Activated B cell treated with CpG ODN at 0.5 μM for 24 hours (primary cell): ENCODE measurements around the gene ZGPAT. TPM values are rescaled to one million over a fixed set of nuclear protein-coding genes. Genes with fewer than 3 reads are reported as not detected.

Source experiments
- ATAC-seq: fragments of 200-7000 bp; cut with Tn5 transposase; one replicate; pipeline ENCODE4 v1.10.0; 2021; ENCODE audit warnings: low read depth, mild to moderate bottlenecking, moderate library complexity
- CTCF ChIA-PET: fragments of 350-600 bp; sonication (Branson Sonifier 250); formaldehyde crosslinking; loops from one replicate; lab custom pipeline; 2021; ENCODE audit warnings: antibody characterized with exemption; lab: Charles Lee
- POLR2A ChIA-PET: fragments of 350-600 bp; sonication (Branson Sonifier 250); formaldehyde crosslinking; loops from one replicate; lab custom pipeline; 2021; ENCODE audit warnings: antibody characterized with exemption; lab: Charles Lee
- DNase-seq: peaks from one replicate; pipeline ENCODE4 v3.0.0; 2022
- H3K27ac Mint-ChIP-seq: one replicate; pipeline ENCODE4 v1.8.0; 2020; ENCODE audit warnings: mixed read lengths
- H3K27me3 Mint-ChIP-seq: one replicate; pipeline ENCODE4 v1.8.0; 2021; ENCODE audit warnings: mixed read lengths
- H3K36me3 Mint-ChIP-seq: one replicate; pipeline ENCODE4 v1.8.0; 2021; ENCODE audit warnings: low read depth, mixed read lengths
- H3K4me1 Mint-ChIP-seq: one replicate; pipeline ENCODE4 v1.8.0; 2021; ENCODE audit warnings: mixed read lengths
- H3K4me3 Mint-ChIP-seq: one replicate; pipeline ENCODE4 v1.8.0; 2020; ENCODE audit warnings: mild to moderate bottlenecking, mixed read lengths
- H3K9me3 Mint-ChIP-seq: one replicate; pipeline ENCODE4 v1.8.0; 2020; ENCODE audit warnings: mixed read lengths
- CTCF ChIP-seq: fragments of 200-600 bp; IDR thresholded peaks from one replicate; pipeline ENCODE4 v1.8.0; 2022; ENCODE audit warnings: antibody characterized with exemption, mild to moderate bottlenecking
- intact Hi-C: fragments of 100-400 bp; cut with micrococcal nuclease; formaldehyde crosslinking; loops from one replicate; pipeline ENCODE4 v1.15.1; 2024
- total RNA-seq: library from RNA; stranded (reverse); gene quantifications from 2 replicates; pipeline ENCODE4 v1.2.3, GENCODE V29; 2022

Gene ZGPAT
- total RNA-seq, 1 donor from 2014 or later = 44.0 TPM

GRCh38 chr20:63745961-63746731, 38.3 kb downstream of the ZGPAT start:
- no peak for TF ChIP-seq CTCF
- intact Hi-C loops = no loop called here
- H3K36me3 Mint-ChIP-seq = peaks cover 1% of the 10 kb centered on the region
- ATAC-seq (no peak), DNase-seq (no peak)
- CTCF ChIA-PET = no interaction called here
- POLR2A ChIA-PET = no interaction called here
- H3K9me3 Mint-ChIP-seq = no peaks in the 10 kb centered on the region
- no peaks in the 10 kb centered on the region for H3K27me3 Mint-ChIP-seq
- no peak overlapping the region for H3K4me3 Mint-ChIP-seq
- peaks cover 1% of the 10 kb centered on the region for H3K4me1 Mint-ChIP-seq
- no peak overlapping the region for H3K27ac Mint-ChIP-seq

GRCh38 chr20:63746751-63747315, 39.0 kb downstream of the ZGPAT start:
- no peaks in the 10 kb centered on the region for H3K9me3 Mint-ChIP-seq
- CTCF ChIA-PET = no interaction called here
- H3K27ac Mint-ChIP-seq = no peak overlapping the region
- no peaks in the 10 kb centered on the region for H3K27me3 Mint-ChIP-seq
- no peak for TF ChIP-seq CTCF
- H3K4me1 Mint-ChIP-seq = no peaks in the 10 kb centered on the region
- H3K4me3 Mint-ChIP-seq = no peak overlapping the region
- ATAC-seq (no peak), DNase-seq (no peak)
- intact Hi-C loops = no loop called here
- POLR2A ChIA-PET = no interaction called here
- H3K36me3 Mint-ChIP-seq = peaks cover 1% of the 10 kb centered on the region

- no peaks in the 10 kb centered on the region for H3K27me3 Mint-ChIP-seq
- H3K27ac Mint-ChIP-seq = no peak overlapping the region
- CTCF ChIA-PET = no interaction called here
- intact Hi-C loops = no loop called here
- H3K4me3 Mint-ChIP-seq = no peak overlapping the region
- H3K4me1 Mint-ChIP-seq = no peaks in the 10 kb centered on the region
- ATAC-seq (no peak), DNase-seq (no peak)
- H3K36me3 Mint-ChIP-seq = peaks cover 1% of the 10 kb centered on the region
- no peak for TF ChIP-seq CTCF
- no peaks in the 10 kb centered on the region for H3K9me3 Mint-ChIP-seq
- POLR2A ChIA-PET = no interaction called here
Observed at GRCh38 chr20:63747622-63748069, 39.8 kb downstream of the ZGPAT start.

GRCh38 chr20:63748070-63748933, 40.5 kb downstream of the ZGPAT start:
- H3K27me3 Mint-ChIP-seq = no peaks in the 10 kb centered on the region
- H3K4me1 Mint-ChIP-seq = no peaks in the 10 kb centered on the region
- intact Hi-C loops = no loop called here
- ChIA-PET POLR2A (no interaction called here), CTCF (no interaction called here)
- no peak for ATAC-seq
- H3K4me3 Mint-ChIP-seq = no peak overlapping the region
- TF ChIP-seq CTCF = no peak
- no peak for DNase-seq
- H3K9me3 Mint-ChIP-seq = no peaks in the 10 kb centered on the region
- H3K27ac Mint-ChIP-seq = no peak overlapping the region
- peaks cover 1% of the 10 kb centered on the region for H3K36me3 Mint-ChIP-seq

GRCh38 chr20:63748934-63749270, 41.1 kb downstream of the ZGPAT start:
- no peak for TF ChIP-seq CTCF
- no peaks in the 10 kb centered on the region for H3K27me3 Mint-ChIP-seq
- intact Hi-C loops = no loop called here
- CTCF ChIA-PET = no interaction called here
- H3K36me3 Mint-ChIP-seq = no peaks in the 10 kb centered on the region
- ATAC-seq (no peak), DNase-seq (no peak)
- no peaks in the 10 kb centered on the region for H3K4me1 Mint-ChIP-seq
- no peaks in the 10 kb centered on the region for H3K9me3 Mint-ChIP-seq
- no peak overlapping the region for H3K27ac Mint-ChIP-seq
- no peak overlapping the region for H3K4me3 Mint-ChIP-seq
- POLR2A ChIA-PET = no interaction called here
